Ectodermal cell (in vitro differentiated cells): ENCODE results near the gene ELL.

Experiments
- H3K27ac ChIP-seq: 2 replicates; pipeline ENCODE4 v1.7.0; 2013; ENCODE audit warnings: mild to moderate bottlenecking, low read depth, low read length; ENCODE audit not compliant: insufficient read depth, poor library complexity, severe bottlenecking
- H3K27me3 ChIP-seq: 2 replicates; pipeline ENCODE4 v1.7.0; 2013; ENCODE audit warnings: mild to moderate bottlenecking, low read length; ENCODE audit not compliant: insufficient read depth, control insufficient read depth, poor library complexity, severe bottlenecking
- H3K36me3 ChIP-seq: one replicate; pipeline ENCODE4 v1.7.0; 2013; ENCODE audit warnings: low read length; ENCODE audit not compliant: control insufficient read depth, insufficient read depth
- H3K4me1 ChIP-seq: one replicate; pipeline ENCODE4 v1.7.0; 2013; ENCODE audit warnings: low read length; ENCODE audit not compliant: control insufficient read depth, insufficient read depth
- H3K4me3 ChIP-seq: 2 replicates; pipeline ENCODE4 v1.7.0; 2013; ENCODE audit warnings: low read depth, low read length, control low read depth; ENCODE audit not compliant: insufficient read depth
- H3K9me3 ChIP-seq: 2 replicates; pipeline ENCODE4 v1.7.0; 2013; ENCODE audit warnings: mild to moderate bottlenecking, low read length, moderate library complexity; ENCODE audit not compliant: control insufficient read depth
- WGBS, 2 experiments: methylation state at CpG; one replicate each; pipeline ENCODE4 v1.1.7; 2013; ENCODE audit warnings: missing lambda C conversion rate in 2 of 2; 5-methylcytosine and 5-hydroxymethylcytosine counted together

ELL gene

GRCh38 chr19:18439910-18440237 is 82.0 kb downstream of the ELL start:
- whole genome bisulfite sequencing, 2 experiments = 91 to 92% methylated on average over 9 of the region's 9 CpGs
- no peaks in the 10 kb centered on the region for H3K9me3 ChIP-seq
- H3K4me1 ChIP-seq = peaks cover 23% of the 10 kb centered on the region
- no peak overlapping the region for H3K4me3 ChIP-seq
- H3K27ac ChIP-seq = peak overlapping the region; percentile 87
- H3K27me3 ChIP-seq = no peaks in the 10 kb centered on the region
- peaks cover 18% of the 10 kb centered on the region for H3K36me3 ChIP-seq

DNA sequence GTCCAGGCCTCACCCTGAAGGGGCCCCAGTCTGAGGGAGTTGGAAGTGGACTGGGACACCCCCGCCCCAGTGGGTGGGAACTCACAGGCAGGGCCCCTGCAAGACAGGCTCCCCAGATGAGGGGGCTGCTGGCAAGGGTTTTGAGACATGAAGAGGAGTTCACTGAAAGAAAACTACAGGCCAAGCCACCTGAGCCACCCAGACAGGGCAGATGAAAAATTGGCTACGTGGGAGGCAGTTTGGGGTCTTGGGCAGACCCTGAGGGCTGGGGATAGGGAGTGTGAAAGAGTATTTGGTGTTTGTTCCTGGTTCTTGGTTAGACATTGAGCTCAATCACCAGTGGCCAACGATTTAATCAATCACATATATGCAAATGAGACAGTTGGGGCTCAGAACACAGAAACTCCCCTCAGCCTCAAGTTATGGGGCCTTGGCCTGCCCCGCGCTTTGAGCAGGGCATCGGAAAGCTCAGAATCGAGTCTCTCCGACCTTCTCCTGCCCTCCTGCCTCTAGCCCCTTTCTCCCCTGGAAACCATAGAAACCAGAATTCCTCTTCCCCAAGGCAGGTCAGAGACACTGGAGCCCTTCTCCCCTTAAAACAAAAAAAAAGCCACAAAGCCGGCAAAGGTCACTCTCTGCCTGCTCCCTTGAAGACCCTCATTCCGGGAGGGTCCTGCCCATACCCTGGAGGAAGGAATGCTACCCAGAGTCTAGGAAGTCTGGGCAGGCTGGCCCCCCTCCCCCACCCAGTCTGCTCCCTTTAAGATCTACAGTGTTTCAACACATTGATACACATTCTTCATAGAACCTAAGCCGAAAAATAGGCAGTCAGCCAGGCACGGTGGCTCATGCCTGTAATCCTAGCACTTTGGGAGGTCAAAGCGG is 82.6 kb downstream of the ELL start:
- 40 to 41% methylated on average over 13 of the region's 13 CpGs for WGBS, 2 experiments
- peaks cover 17% of the 10 kb centered on the region for H3K36me3 ChIP-seq
- no peaks in the 10 kb centered on the region for H3K27me3 ChIP-seq
- peak overlapping the region; percentile 87 for H3K27ac ChIP-seq
- peaks cover 29% of the 10 kb centered on the region for H3K4me1 ChIP-seq
- H3K9me3 ChIP-seq = no peaks in the 10 kb centered on the region
- peak overlapping the region; percentile 60 for H3K4me3 ChIP-seq

DNA sequence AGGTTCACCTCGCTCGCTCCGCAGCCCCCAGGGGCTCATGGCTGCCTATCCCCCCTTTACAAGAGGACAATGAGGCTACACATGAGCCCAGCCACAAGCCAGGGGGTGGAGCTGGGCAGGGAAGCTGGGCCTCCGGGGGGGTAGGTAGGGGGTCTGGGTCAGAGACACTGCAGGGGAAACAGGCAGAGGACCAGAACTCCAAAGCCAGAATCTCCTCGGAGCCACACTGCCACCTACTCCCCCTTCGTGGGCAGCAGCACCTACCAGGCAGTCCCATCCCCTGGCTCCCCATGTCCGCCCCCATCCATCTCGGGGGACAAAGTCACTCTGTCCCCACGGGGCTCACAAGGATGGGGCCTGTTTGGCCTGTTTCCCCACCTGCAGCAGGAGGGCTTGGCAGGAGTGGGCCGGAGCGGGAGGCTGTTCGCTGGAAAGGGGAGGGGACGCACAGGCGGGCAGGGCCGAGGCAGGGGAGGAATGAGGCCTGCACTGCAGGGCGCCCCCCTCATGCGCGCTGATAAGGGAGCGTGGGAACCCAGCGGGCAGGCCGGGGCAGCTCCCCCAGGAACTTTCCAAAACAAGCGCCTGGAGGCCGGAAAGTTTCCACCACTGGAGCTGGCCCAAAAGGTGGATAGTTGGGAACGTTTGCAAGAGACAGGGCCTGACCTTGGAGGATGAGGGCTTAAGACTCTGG is 83.4 kb downstream of the ELL start:
- no peaks in the 10 kb centered on the region for H3K27me3 ChIP-seq
- peaks cover 34% of the 10 kb centered on the region for H3K4me1 ChIP-seq
- WGBS, 2 experiments = 7 to 9% methylated on average over 24 of the region's 24 CpGs
- peak overlapping the region; percentile 87 for H3K27ac ChIP-seq
- H3K9me3 ChIP-seq = no peaks in the 10 kb centered on the region
- H3K4me3 ChIP-seq = peak overlapping the region; percentile 60
- peaks cover 16% of the 10 kb centered on the region for H3K36me3 ChIP-seq

GRCh38 chr19:18437491-18438330 is 84.2 kb downstream of the ELL start, which contains the start of gene ISYNA1:
Gene ISYNA1 (minus strand): TSS chr19:18438133. CDS start chr19:18437979, 154 bp downstream.
- 0 to 1% methylated on average over 94 to 95 of the region's 99 CpGs for WGBS, 2 experiments
- Histone ChIP-seq H3K27me3 (no peaks in the 10 kb centered on the region), H3K9me3 (no peaks in the 10 kb centered on the region), H3K36me3 (peaks cover 16% of the 10 kb centered on the region), H3K4me1 (peaks cover 41% of the 10 kb centered on the region), H3K27ac (peak within 1 kb of the TSS; percentile 87), H3K4me3 (peak within 1 kb of the TSS; percentile 60)

- H3K27ac ChIP-seq = no peak overlapping the region
- H3K27me3 ChIP-seq = no peaks in the 10 kb centered on the region
- peak overlapping the region; percentile 60 for H3K4me3 ChIP-seq
- no peaks in the 10 kb centered on the region for H3K9me3 ChIP-seq
- H3K36me3 ChIP-seq = peaks cover 16% of the 10 kb centered on the region
- H3K4me1 ChIP-seq = peaks cover 47% of the 10 kb centered on the region
- 30 to 31% methylated on average over 62 to 64 of the region's 67 CpGs for WGBS, 2 experiments
Measured at GRCh38 chr19:18436671-18437490, 85.0 kb downstream of the ELL start.

- H3K27ac ChIP-seq = no peak overlapping the region
- H3K9me3 ChIP-seq = no peaks in the 10 kb centered on the region
- peaks cover 16% of the 10 kb centered on the region for H3K36me3 ChIP-seq
- 95% methylated on average over 46 of the region's 46 CpGs for WGBS, 2 experiments
- peak overlapping the region; percentile 60 for H3K4me3 ChIP-seq
- H3K4me1 ChIP-seq = peaks cover 55% of the 10 kb centered on the region
- no peaks in the 10 kb centered on the region for H3K27me3 ChIP-seq
Measured at GRCh38 chr19:18435842-18436670, 85.8 kb downstream of the ELL start.

- Histone ChIP-seq H3K4me3 (no peak overlapping the region), H3K36me3 (peaks cover 16% of the 10 kb centered on the region), H3K27me3 (no peaks in the 10 kb centered on the region), H3K4me1 (peaks cover 63% of the 10 kb centered on the region), H3K9me3 (no peaks in the 10 kb centered on the region), H3K27ac (no peak overlapping the region)
- 96% methylated on average over 49 of the region's 49 CpGs for WGBS, 2 experiments
Measured at GRCh38 chr19:18435178-18435841, 86.6 kb downstream of the ELL start.

DNA sequence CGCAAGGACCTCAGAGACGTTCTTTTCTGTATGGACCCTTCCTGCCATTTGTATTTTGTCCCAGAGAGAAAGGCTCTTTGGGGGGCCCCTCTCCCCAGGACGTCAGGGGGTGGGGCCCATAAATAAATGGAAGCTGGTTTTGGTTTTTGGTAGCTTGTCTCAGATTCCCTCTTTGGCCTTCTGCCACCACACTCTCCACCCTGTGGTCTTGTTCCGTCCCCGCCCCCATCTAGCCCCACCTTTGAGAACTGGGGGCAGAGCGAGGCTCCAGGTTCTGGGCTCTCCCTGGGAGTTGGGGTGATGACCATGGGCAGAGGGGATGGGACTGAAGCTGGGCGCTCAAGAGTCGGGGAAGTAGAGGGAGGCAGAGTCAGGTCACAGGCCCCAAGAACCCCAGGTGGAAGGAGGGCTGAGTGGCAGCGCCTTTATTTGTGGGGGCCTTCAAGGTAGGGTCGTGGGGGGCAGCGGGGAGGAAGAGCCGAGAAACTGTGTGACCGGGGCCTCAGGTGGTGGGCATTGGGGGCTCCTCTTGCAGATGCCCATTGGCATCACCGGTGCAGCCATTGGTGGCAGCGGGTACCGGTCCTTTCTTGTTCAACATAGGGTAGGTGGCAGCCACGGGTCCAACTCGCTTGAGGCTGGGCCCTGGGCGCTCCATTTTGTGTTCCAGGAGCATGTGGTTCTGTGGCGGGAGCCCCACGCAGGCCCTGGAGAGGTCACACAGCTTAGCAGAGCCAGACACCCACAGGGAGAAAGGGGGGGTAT is 87.3 kb downstream of the ELL start:
- H3K4me1 ChIP-seq = peaks cover 65% of the 10 kb centered on the region
- H3K36me3 ChIP-seq = peaks cover 16% of the 10 kb centered on the region
- H3K4me3 ChIP-seq = peak overlapping the region; percentile 26
- no peaks in the 10 kb centered on the region for H3K9me3 ChIP-seq
- WGBS, 2 experiments = 86 to 87% methylated on average over 21 of the region's 21 CpGs
- H3K27me3 ChIP-seq = no peaks in the 10 kb centered on the region
- H3K27ac ChIP-seq = no peak overlapping the region
